HG02588 (cell line): ENCODE results near the gene PSMB4.
A peak's percentile ranks its signal among the peaks of the same experiment; 100 is the strongest.
"Not testable (repeated sequence)": the region's sequence is repeated elsewhere in the genome, so short reads cannot be mapped to it uniquely, and the experiment has no call there.

Source experiments
- ATAC-seq: cut with Tn5 transposase; IDR thresholded peaks from one replicate; pipeline ENCODE4 v1.9.1; 2021; ENCODE audit warnings: mild to moderate bottlenecking, moderate library complexity; ENCODE audit not compliant: unreplicated experiment

Gene PSMB4

DNA sequence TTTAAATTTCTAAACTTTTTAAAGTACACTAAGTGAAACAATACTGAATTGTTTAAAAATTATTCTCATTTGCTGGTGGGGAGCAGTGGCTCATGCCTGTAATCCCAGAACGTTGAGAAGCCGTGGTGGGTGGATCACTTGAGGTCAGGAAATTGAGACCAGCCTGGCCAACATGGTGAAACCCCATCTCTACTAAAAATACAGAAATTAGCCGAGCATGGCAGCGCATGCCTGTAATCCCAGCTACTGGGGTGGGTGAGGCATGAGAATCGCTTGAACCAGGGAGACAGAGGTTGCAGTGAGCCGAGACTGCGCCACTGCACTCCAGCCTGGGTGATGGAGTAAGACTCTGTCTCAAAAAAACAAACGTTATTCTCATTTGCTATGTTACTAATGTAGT lies 38.0 kb downstream of the PSMB4 start:
- not testable (repeated sequence) for ATAC-seq

DNA sequence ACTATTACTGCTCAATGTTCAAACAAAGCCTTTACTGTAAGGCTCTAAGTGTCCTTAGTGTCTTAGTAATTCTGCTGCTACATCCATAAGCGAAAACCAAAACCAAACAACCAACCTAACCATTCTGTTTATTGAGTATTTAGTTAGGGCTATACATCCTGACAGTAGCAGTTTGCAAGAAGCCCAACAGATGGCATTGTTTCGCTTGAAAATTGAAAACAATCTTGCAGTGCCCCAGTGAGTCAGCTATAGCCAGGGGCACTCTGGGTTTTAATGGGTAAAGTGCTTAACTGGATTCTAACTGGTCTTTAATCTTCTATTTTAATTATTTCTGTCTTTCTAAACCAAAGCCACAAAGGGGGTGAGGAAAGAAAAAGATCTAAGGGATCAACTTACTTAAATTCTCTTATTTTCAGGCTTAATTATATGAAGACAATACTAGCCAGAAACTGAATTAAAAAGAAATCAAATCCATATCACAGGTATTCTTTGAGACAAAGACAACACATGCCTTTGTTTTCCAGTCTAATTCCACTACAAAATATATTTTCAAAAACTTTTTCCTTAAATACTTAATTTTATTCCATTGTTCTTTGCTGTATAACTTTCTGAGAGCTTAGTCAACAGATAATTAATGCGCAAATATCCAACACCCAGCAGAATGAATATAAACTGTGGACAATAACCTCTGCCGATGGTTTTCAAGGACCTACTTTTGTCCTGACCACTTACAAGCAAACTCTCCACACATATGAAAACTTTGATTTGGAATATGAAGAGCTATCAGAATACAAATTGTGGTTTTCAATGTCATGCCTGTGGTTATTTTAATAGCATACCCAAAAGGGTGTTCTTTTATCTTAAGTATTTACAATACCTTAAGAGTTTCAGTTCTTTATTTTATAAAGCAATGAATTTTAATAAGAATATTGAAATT lies 44.7 kb downstream of the PSMB4 start:
- peak; percentile 59 for ATAC-seq

DNA sequence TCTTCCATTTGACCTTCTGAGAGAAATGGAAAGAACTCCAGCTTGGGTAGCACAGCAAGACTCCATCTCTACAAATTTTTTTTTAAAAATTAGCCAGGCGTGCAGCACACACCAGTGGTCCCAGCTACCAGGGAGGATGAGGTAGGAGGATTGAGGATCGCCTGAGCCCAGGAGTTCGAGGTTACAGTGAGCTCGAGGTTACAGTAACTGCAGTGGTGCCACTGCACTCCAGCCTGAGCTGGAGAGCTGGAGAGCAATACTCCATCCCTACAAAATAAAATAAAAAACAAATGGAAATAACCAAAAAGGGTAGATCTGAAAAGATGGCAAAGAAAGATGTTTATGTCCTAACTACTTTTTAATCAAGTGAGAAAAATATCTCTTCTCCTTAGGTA lies 45.4 kb downstream of the PSMB4 start:
- no peak for ATAC-seq

DNA sequence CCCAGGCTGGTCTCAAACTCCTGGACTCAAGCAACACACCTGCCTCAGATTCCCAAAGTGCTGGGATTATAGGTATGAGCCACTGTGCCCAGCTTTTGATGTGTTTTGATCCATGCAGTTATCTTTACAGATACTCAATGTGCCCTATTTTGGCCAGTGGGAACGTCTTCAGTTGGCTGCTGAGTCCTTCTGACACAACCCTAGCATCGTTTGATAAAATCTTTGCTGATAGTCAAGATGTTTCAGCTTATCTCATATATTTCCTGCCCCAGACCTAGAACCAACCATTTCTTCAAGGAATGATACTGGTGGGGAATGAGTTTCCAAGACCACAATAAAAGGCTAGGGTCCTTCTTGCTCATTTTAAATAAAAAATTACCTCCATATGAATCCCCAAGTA lies 48.3 kb downstream of the PSMB4 start:
- ATAC-seq, result no peak
